ENCODE data around the gene SHANK1.
"Not testable (repeated sequence)": the region's sequence is repeated elsewhere in the genome, so short reads cannot be mapped to it uniquely, and the experiment has no call there.

SHANK1 gene

GRCh38 chr19:50628146-50628545 is 91.5 kb downstream of the SHANK1 start:
- H3K4me1 ChIP-seq (ENCODE audit: insufficient read depth, insufficient read length) = peaks cover 8% of the 10 kb centered on the region
- no peaks in the 10 kb centered on the region for H3K27me3 ChIP-seq (ENCODE audit: insufficient read depth, insufficient read length)
- DNase-seq (ENCODE audit: low read depth, low spot score) = no peak
- no peaks in the 10 kb centered on the region for H3K9me3 ChIP-seq (ENCODE audit: insufficient read depth, low read length)
- H3K36me3 ChIP-seq (ENCODE audit: insufficient read depth, insufficient read length, low read length) = no peaks in the 10 kb centered on the region
- no peak overlapping the region for H3K9ac ChIP-seq (ENCODE audit: insufficient read length, low read depth)
- H3K4me3 ChIP-seq (ENCODE audit: insufficient read length, low read depth) = no peak overlapping the region
- TF ChIP-seq SUZ12 (IDR thresholded peaks at IDR 0.05; ENCODE audit: extremely low read depth, insufficient read depth, insufficient read length) = no peak
- no peak for TF ChIP-seq YY1 (IDR thresholded peaks at IDR 0.05; ENCODE audit: insufficient read depth, insufficient read length)
- no peak for TF ChIP-seq ZNF274 (IDR thresholded peaks at IDR 0.05; ENCODE audit: low read depth, low read length)

DNA sequence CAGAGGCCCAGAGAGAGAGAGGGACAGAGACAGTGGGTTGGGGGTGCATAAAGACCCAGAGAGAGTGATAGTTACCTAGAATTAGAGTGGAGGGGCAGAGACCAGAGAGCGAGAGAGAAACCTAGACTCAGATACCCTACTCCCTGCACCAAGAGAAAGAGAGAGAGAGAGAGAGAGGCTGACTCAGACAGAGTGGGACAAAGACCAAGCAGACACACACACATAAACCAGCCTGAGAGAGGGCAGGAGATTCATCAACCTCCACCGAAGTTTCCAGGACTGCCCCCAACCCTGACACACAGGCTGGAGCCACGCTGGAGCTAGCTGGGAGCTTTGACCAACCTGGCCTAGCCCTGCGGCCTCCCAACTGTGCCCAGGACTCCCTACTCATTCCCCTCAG is 92.8 kb downstream of the SHANK1 start:
- Histone ChIP-seq H3K9ac (ENCODE audit: insufficient read length, low read depth) (no peak overlapping the region), H3K36me3 (ENCODE audit: insufficient read depth, insufficient read length, low read length) (no peaks in the 10 kb centered on the region), H3K4me1 (ENCODE audit: insufficient read depth, insufficient read length) (peaks cover 8% of the 10 kb centered on the region), H3K9me3 (ENCODE audit: insufficient read depth, low read length) (no peaks in the 10 kb centered on the region), H3K27me3 (ENCODE audit: insufficient read depth, insufficient read length) (no peaks in the 10 kb centered on the region), H3K4me3 (ENCODE audit: insufficient read length, low read depth) (no peak overlapping the region)
- TF ChIP-seq YY1 (IDR thresholded peaks at IDR 0.05; ENCODE audit: insufficient read depth, insufficient read length) = no peak
- TF ChIP-seq SUZ12 (IDR thresholded peaks at IDR 0.05; ENCODE audit: extremely low read depth, insufficient read depth, insufficient read length) = no peak
- TF ChIP-seq ZNF274 (IDR thresholded peaks at IDR 0.05; ENCODE audit: low read depth, low read length) = no peak
- no peak for DNase-seq (ENCODE audit: low read depth, low spot score)

DNA sequence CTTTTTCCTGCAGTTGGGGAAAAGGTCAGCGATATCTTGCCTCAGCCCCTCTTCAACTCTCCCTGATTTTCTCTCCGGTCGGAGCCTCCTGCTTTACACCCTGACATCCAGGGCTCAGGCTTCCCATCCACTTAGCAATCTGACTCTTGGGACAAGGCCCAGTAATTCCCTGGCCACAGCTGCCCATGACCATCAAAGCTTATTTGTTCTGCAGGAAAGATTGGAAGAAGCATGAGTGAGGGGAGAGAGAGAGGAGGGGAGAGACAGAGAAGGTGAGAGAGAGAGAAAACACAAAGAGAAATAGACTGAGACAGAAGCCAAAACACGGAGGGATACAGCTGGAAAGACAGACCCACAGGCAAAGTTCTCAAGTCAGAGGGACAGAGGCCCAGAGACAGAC is 93.6 kb downstream of the SHANK1 start:
- no peaks in the 10 kb centered on the region for H3K36me3 ChIP-seq (ENCODE audit: insufficient read depth, insufficient read length, low read length)
- H3K27me3 ChIP-seq (ENCODE audit: insufficient read depth, insufficient read length) = no peaks in the 10 kb centered on the region
- H3K4me3 ChIP-seq (ENCODE audit: insufficient read length, low read depth) = no peak overlapping the region
- no peak overlapping the region for H3K9ac ChIP-seq (ENCODE audit: insufficient read length, low read depth)
- H3K9me3 ChIP-seq (ENCODE audit: insufficient read depth, low read length) = no peaks in the 10 kb centered on the region
- DNase-seq (ENCODE audit: low read depth, low spot score) = no peak
- TF ChIP-seq SUZ12 (IDR thresholded peaks at IDR 0.05; ENCODE audit: extremely low read depth, insufficient read depth, insufficient read length) (no peak), ZNF274 (IDR thresholded peaks at IDR 0.05; ENCODE audit: low read depth, low read length) (no peak), YY1 (IDR thresholded peaks at IDR 0.05; ENCODE audit: insufficient read depth, insufficient read length) (no peak)
- H3K4me1 ChIP-seq (ENCODE audit: insufficient read depth, insufficient read length) = peaks cover 4% of the 10 kb centered on the region

DNA sequence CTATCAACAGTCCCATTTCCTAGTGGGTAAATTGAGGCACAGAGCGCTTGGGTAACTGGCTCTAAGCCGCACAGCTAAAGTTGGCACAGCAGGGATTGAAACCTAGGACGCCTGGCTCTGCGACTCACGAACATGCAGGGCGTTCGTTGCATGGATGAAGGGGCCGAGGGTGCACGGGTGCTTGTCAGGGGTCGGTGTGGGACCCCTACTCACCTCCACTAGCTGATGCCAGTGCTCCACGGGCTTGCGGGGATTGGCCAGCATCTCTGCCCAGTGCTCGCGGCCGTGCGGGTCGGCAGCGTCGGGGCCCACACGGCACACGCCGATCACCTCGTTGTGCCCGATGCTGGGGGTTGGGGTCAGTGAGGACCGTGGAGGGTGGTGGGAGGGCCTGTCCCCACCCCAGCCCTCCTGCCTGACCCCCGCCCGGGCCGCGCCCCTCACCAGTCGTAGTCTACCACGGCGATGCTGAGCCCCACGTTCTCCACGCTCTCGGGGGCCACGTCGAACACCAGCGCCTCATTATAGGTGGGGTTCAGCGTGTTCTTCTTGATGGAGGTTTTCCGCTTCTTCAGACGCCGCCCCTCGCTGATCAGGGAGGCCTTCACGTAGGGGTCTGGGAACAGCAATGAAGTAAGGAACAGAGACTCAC is 94.5 kb downstream of the SHANK1 start:
- Histone ChIP-seq H3K9me3 (ENCODE audit: insufficient read depth, low read length) (no peaks in the 10 kb centered on the region), H3K4me3 (ENCODE audit: insufficient read length, low read depth) (no peak overlapping the region), H3K36me3 (ENCODE audit: insufficient read depth, insufficient read length, low read length) (no peaks in the 10 kb centered on the region), H3K27me3 (ENCODE audit: insufficient read depth, insufficient read length) (no peaks in the 10 kb centered on the region), H3K4me1 (ENCODE audit: insufficient read depth, insufficient read length) (peaks cover 2% of the 10 kb centered on the region), H3K9ac (ENCODE audit: insufficient read length, low read depth) (no peak overlapping the region)
- DNase-seq (ENCODE audit: low read depth, low spot score) = no peak
- TF ChIP-seq SUZ12 (IDR thresholded peaks at IDR 0.05; ENCODE audit: extremely low read depth, insufficient read depth, insufficient read length) (no peak), YY1 (IDR thresholded peaks at IDR 0.05; ENCODE audit: insufficient read depth, insufficient read length) (no peak), ZNF274 (IDR thresholded peaks at IDR 0.05; ENCODE audit: low read depth, low read length) (no peak)

GRCh38 chr19:50620394-50620906 is 99.2 kb downstream of the SHANK1 start:
- not testable (repeated sequence) for H3K9ac ChIP-seq (ENCODE audit: insufficient read length, low read depth); H3K36me3 ChIP-seq (ENCODE audit: insufficient read depth, insufficient read length, low read length); DNase-seq (ENCODE audit: low read depth, low spot score); H3K4me1 ChIP-seq (ENCODE audit: insufficient read depth, insufficient read length); H3K4me3 ChIP-seq (ENCODE audit: insufficient read length, low read depth); H3K27me3 ChIP-seq (ENCODE audit: insufficient read depth, insufficient read length); H3K9me3 ChIP-seq (ENCODE audit: insufficient read depth, low read length)

DNA sequence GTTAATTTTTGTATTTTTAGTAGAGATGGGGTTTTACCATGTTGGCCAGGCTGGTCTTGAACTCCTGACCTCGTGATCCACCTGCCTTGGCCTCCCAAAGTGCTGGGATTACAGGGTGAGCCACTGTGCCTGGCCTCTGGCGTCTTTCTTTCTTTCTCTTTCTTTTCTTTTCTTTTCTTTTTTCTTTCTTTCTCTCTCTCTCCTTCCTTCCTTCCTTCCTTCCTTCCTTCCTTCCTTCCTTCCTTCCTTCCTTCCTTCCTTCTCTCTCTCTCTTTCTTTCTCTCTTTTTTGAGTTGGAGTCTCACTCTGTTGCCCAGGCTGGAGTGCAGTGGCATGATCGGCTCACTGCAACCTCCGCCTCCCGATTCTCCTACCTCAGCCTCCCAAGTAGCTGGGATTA is 100.4 kb downstream of the SHANK1 start:
- DNase-seq (ENCODE audit: low read depth, low spot score); H3K27me3 ChIP-seq (ENCODE audit: insufficient read depth, insufficient read length); H3K9ac ChIP-seq (ENCODE audit: insufficient read length, low read depth); H3K36me3 ChIP-seq (ENCODE audit: insufficient read depth, insufficient read length, low read length); H3K4me3 ChIP-seq (ENCODE audit: insufficient read length, low read depth); H3K9me3 ChIP-seq (ENCODE audit: insufficient read depth, low read length); H3K4me1 ChIP-seq (ENCODE audit: insufficient read depth, insufficient read length): not testable (repeated sequence)

DNA sequence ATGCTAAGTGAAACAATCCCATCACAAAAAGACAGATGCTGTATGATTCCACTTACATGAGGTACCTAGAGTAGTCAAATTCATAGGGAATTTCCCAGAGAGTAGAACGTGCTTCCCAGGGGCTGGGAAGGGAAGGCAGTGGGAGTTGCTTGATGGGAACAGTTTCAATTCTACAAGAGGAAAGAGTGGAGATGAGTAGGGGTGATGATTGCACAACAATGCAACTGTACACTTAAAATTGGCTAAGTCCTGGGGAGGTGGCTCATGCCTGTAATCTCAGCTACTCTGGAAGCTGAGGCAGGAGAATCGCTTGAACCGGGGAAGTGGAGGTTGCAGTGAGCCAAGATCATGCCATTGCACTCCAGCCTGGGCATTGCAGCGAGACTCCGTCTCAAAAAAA is 101.2 kb downstream of the SHANK1 start:
- H3K9me3 ChIP-seq (ENCODE audit: insufficient read depth, low read length); DNase-seq (ENCODE audit: low read depth, low spot score); H3K36me3 ChIP-seq (ENCODE audit: insufficient read depth, insufficient read length, low read length); H3K9ac ChIP-seq (ENCODE audit: insufficient read length, low read depth); H3K4me3 ChIP-seq (ENCODE audit: insufficient read length, low read depth); H3K4me1 ChIP-seq (ENCODE audit: insufficient read depth, insufficient read length); H3K27me3 ChIP-seq (ENCODE audit: insufficient read depth, insufficient read length): not testable (repeated sequence)

DNA sequence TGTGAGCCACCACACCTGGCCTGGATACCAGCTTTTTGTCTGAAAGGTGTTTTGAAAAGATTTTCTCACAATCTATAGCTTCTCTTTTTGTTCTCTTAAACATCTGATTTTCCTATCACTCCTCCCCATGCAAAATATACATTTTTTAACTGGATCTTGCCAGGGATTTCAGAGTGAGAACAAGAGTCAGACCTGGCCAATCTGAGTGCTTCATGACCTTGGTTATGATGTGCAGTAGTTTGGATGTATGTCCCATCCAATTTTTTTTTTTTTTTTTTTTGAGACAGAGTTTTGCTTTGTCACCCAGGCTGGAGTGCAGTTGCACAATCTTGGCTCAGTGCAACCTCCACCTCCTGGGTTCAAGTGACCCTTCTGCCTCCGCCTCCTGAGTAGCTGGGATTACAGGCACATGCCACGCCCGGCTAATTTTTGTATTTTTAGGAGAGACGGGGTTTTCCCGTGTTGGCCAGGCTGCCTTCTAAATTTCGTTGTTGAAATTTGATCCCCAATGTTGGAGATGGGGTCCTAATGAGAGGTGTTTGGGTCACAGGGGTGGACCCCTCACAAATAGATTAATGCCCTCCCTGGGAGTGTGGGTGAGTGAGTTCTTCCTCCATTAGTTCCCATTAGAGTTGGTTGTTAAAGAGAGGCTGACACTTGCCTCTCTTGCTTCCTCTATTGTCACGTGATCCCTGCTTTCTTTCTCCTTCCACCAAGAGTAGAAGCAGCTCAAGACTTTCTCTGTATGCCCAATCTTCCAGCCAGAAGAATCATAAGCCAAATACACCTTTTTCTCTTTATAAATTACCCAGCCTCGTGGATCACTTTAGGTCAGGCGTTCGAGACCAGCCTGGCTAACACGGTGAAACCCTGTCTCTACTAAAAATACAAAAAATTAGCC is 106.8 kb downstream of the SHANK1 start:
- H3K4me3 ChIP-seq (ENCODE audit: insufficient read length, low read depth); DNase-seq (ENCODE audit: low read depth, low spot score); H3K9me3 ChIP-seq (ENCODE audit: insufficient read depth, low read length): not testable (repeated sequence)

More for the DNA sequence above, 106.8 kb downstream of the SHANK1 start:
- not testable (repeated sequence) for H3K36me3 ChIP-seq (ENCODE audit: insufficient read depth, insufficient read length, low read length); H3K4me1 ChIP-seq (ENCODE audit: insufficient read depth, insufficient read length); H3K9ac ChIP-seq (ENCODE audit: insufficient read length, low read depth); H3K27me3 ChIP-seq (ENCODE audit: insufficient read depth, insufficient read length)

Data from NT2/D1 (cell line).